OCI-LY3 (cell line): ENCODE data around the gene PDE7B.

Source experiments
- H2AFZ ChIP-seq: fragments of 200-600, 300-600 bp; shearing (Covaris generic); 2 replicates; pipeline ENCODE4 v1.6.0; 2014; ENCODE audit warnings: antibody characterized with exemption, low read depth, low read length
- H3K27ac ChIP-seq: fragments of 200-600, 300-600 bp; sonication (generic); 2 replicates; pipeline ENCODE4 v1.5.1; 2014; ENCODE audit warnings: mild to moderate bottlenecking, low read length, moderate library complexity, mixed read lengths
- H3K27me3 ChIP-seq: fragments of 200-600, 300-600 bp; sonication (generic); 2 replicates; pipeline ENCODE4 v1.6.1; 2014; ENCODE audit warnings: low read depth, low read length, mixed read lengths
- H3K36me3 ChIP-seq: fragments of 200-600, 300-600 bp; sonication (generic); replicated peaks from 2 replicates; pipeline ENCODE3; 2014; ENCODE audit warnings: low read depth, low read length, mixed read lengths
- H3K4me1 ChIP-seq: fragments of 300-600, 200-600 bp; sonication (generic); 2 replicates; pipeline ENCODE4 v1.6.1; 2014; ENCODE audit warnings: low read length, mixed read lengths
- H3K4me2 ChIP-seq: fragments of 200-600, 300-600 bp; sonication (generic); 2 replicates; pipeline ENCODE4 v1.6.1; 2014; ENCODE audit warnings: low read length, mixed read lengths
- H3K4me3 ChIP-seq: fragments of 300-600, 200-600 bp; sonication (generic); 2 replicates; pipeline ENCODE4 v1.5.1; 2014; ENCODE audit warnings: antibody characterized with exemption, mild to moderate bottlenecking, low read length, moderate library complexity
- H3K79me2 ChIP-seq: fragments of 300-600, 200-600 bp; shearing (Covaris generic); 2 replicates; pipeline ENCODE4 v1.6.1; 2014; ENCODE audit warnings: mild to moderate bottlenecking, low read length, mixed read lengths
- H3K9ac ChIP-seq: fragments of 300-600, 200-600 bp; shearing (Covaris generic); 2 replicates; pipeline ENCODE4 v1.6.0; 2014; ENCODE audit warnings: mild to moderate bottlenecking, low read length, moderate library complexity
- H3K9me3 ChIP-seq: fragments of 200-600, 300-600 bp; shearing (Covaris generic); 2 replicates; pipeline ENCODE4 v1.6.1; 2014; ENCODE audit warnings: low read length, mixed read lengths; ENCODE audit not compliant: insufficient read depth
- H4K20me1 ChIP-seq: fragments of 200-600, 300-600 bp; sonication (generic); 2 replicates; pipeline ENCODE4 v1.6.1; 2016; ENCODE audit warnings: low read length, mixed read lengths; ENCODE audit not compliant: insufficient read depth
- EZH2phosphoT487 ChIP-seq: fragments of 200-600 bp; shearing (Covaris generic); IDR thresholded peaks from 2 replicates; pipeline ENCODE4 v1.6.1; 2018; ENCODE audit warnings: antibody characterized with exemption, mixed run types, low read depth
- TF ChIP-seq, protein P1 (sequence below): fragments of 200-600, 300-600 bp; sonication (generic); IDR thresholded peaks from 2 replicates; pipeline ENCODE4 v1.5.1; 2014; ENCODE audit warnings: antibody characterized with exemption, low read length, low read depth

Gene PDE7B

DNA sequence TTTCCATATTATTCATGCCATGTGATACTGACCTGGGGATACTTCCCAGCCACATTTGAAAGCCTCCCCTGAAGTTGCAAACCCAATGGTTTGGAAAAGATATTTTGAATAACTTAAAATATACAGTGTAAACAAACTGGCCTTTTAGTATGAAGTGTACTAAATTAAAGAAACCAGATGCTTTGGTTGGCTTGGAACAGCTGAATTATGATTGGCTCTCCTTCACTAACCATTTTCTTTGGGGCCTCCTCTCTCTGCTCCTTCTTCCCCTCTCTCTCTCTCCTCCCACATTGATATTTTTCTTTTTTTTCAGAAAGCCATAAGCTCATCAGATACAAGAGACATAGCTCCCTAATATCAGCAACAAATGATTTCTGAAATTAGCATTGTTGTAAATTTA lies 232.0 kb downstream of the PDE7B start:
- no peaks in the 10 kb centered on the region for H3K9me3 ChIP-seq
- TF ChIP-seq, protein P1, sequence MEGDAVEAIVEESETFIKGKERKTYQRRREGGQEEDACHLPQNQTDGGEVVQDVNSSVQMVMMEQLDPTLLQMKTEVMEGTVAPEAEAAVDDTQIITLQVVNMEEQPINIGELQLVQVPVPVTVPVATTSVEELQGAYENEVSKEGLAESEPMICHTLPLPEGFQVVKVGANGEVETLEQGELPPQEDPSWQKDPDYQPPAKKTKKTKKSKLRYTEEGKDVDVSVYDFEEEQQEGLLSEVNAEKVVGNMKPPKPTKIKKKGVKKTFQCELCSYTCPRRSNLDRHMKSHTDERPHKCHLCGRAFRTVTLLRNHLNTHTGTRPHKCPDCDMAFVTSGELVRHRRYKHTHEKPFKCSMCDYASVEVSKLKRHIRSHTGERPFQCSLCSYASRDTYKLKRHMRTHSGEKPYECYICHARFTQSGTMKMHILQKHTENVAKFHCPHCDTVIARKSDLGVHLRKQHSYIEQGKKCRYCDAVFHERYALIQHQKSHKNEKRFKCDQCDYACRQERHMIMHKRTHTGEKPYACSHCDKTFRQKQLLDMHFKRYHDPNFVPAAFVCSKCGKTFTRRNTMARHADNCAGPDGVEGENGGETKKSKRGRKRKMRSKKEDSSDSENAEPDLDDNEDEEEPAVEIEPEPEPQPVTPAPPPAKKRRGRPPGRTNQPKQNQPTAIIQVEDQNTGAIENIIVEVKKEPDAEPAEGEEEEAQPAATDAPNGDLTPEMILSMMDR = no peak
- TF ChIP-seq EZH2phosphoT487 = no peak

GRCh38 chr6:136084403-136084802 lies 232.9 kb downstream of the PDE7B start:
- TF ChIP-seq, protein P1 = no peak
- TF ChIP-seq EZH2phosphoT487 = no peak
- H3K4me3 ChIP-seq = no peak overlapping the region
- no peak overlapping the region for H3K4me2 ChIP-seq
- H3K27me3 ChIP-seq = no peaks in the 10 kb centered on the region
- no peaks in the 10 kb centered on the region for H3K9me3 ChIP-seq
- H3K27ac ChIP-seq = no peak overlapping the region
- no peaks in the 10 kb centered on the region for H3K79me2 ChIP-seq
- no peak overlapping the region for H2AFZ ChIP-seq
- no peak overlapping the region for H3K9ac ChIP-seq
- H4K20me1 ChIP-seq = no peaks in the 10 kb centered on the region
- H3K4me1 ChIP-seq = no peaks in the 10 kb centered on the region
- no peaks in the 10 kb centered on the region for H3K36me3 ChIP-seq

More for the DNA sequence above, 232.0 kb downstream of the PDE7B start:
- H3K4me2 ChIP-seq = no peak overlapping the region
- no peak overlapping the region for H2AFZ ChIP-seq
- no peaks in the 10 kb centered on the region for H4K20me1 ChIP-seq
- H3K79me2 ChIP-seq = no peaks in the 10 kb centered on the region
- H3K27me3 ChIP-seq = no peaks in the 10 kb centered on the region
- no peak overlapping the region for H3K9ac ChIP-seq
- no peak overlapping the region for H3K27ac ChIP-seq
- no peaks in the 10 kb centered on the region for H3K4me1 ChIP-seq
- no peaks in the 10 kb centered on the region for H3K36me3 ChIP-seq
- H3K4me3 ChIP-seq = no peak overlapping the region

- Histone ChIP-seq H3K4me1 (no peaks in the 10 kb centered on the region), H4K20me1 (no peaks in the 10 kb centered on the region), H3K4me3 (no peak overlapping the region), H2AFZ (no peak overlapping the region), H3K9me3 (no peaks in the 10 kb centered on the region), H3K9ac (no peak overlapping the region), H3K27ac (no peak overlapping the region), H3K27me3 (no peaks in the 10 kb centered on the region), H3K79me2 (no peaks in the 10 kb centered on the region), H3K4me2 (no peak overlapping the region), H3K36me3 (no peaks in the 10 kb centered on the region)
- TF ChIP-seq, protein P1 = no peak
- TF ChIP-seq EZH2phosphoT487 = no peak
These were observed 234.0 kb downstream of the PDE7B start for GRCh38 chr6:136085370-136086115.

GRCh38 chr6:136086686-136087085 lies 235.2 kb downstream of the PDE7B start:
- Histone ChIP-seq H3K4me2 (no peak overlapping the region), H3K4me1 (no peaks in the 10 kb centered on the region), H3K27me3 (no peaks in the 10 kb centered on the region), H3K9me3 (no peaks in the 10 kb centered on the region), H3K4me3 (no peak overlapping the region), H3K27ac (no peak overlapping the region), H3K79me2 (no peaks in the 10 kb centered on the region), H2AFZ (no peak overlapping the region), H3K36me3 (no peaks in the 10 kb centered on the region), H3K9ac (no peak overlapping the region), H4K20me1 (no peaks in the 10 kb centered on the region)
- TF ChIP-seq, protein P1 = no peak
- no peak for TF ChIP-seq EZH2phosphoT487
